ENCODE measurements around the gene MND1.

The MND1 gene

GRCh38 chr4:153347117-153347516, 2.6 kb downstream of the MND1 start:
- no peak for DNase-seq

GRCh38 chr4:153348006-153348405, 3.5 kb downstream of the MND1 start:
- no peak for DNase-seq

DNA sequence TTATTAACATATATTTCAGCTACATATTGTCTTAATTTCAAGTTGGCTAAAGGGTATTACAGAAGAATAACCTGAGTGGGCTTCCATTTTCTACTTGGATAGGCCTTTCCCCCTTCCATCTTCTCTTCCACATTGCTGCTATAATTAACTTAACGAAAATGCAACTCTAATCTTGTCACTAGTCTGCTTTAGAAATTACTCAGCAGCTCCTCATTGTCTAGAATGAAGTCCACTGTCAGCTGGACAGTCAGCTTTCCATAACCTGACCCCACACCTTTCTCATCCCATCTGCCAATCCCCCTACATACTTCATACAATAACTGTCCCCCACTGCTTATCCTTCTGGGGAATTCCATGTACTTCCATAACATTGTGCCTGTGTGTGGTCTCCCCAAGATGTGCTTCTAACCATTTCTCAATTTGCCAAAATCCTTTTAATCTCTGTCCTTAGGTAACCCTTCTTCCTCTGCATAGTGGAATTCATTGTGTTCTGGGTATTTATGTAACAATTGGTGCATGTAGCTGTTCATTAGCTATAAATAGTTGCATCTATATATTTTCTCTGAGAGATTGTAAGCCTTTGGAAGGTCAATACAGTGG, 4.8 kb downstream of the MND1 start:
- DNase-seq, result no peak

DNA sequence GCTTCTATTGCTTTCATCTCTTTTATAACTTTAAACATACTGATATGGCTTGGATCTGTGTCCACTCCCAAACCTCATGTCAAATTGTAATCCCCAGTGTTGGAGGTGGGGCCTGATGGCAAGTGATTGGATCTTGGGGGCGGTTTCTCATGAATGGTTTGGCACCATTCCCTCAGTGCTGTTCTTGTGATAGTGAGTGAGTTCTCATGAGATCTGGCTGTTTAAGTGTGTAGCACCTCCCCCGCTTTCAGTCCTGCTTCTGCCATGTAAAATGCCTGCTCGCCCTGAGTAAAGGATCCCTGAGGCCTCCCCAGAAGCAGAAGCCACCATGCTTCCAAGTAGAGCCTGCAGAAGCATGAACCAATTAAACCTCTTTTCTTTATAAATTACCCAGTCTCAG, 17.7 kb downstream of the MND1 start:
- DNase-seq, result no peak

DNA sequence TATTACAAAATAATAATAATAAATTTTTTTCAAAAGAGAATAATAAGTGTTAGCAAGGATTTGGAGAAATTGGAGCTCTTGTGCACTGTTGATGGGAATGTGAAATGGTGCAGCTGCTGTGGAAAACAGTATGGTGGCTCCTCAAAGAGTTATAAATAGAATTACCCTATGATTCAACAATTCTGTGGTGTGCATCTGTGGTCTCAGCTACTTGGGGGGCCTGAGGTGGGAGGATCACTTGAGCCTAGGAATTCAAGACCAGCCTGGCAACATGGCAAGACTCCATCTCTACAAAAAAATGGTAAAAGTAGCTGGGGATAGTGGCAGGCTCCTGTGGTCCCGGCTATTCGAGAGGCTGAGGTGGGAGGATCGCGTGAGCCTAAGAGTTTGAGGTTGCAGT, 19.6 kb downstream of the MND1 start:
- no peak for DNase-seq

- DNase-seq, result no peak
Measured at GRCh38 chr4:153365003-153365402, 20.5 kb downstream of the MND1 start.

GRCh38 chr4:153366486-153366885, 22.0 kb downstream of the MND1 start:
- DNase-seq, result no peak

- DNase-seq, result no peak
Measured at GRCh38 chr4:153367092-153367491, 22.6 kb downstream of the MND1 start.

DNA sequence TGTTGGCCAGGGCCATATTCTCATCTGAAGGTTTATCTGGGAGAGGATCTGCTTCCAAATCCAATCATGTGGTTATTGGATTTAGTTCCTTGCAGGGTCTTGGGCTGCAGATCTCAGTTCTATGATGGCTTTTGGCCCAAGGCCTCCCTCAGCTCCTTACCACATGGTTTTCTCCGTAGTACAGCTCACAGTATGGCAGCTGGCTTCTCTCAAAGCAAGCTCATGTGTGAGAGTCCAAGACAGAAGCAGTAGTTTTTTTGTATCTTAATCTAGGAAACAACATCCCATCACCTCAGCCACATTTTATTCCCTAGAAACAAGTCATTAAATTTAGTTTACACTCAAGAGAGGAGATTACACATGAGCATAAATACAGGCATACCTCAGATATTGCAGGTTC, 24.5 kb downstream of the MND1 start:
- no peak for DNase-seq

DNA sequence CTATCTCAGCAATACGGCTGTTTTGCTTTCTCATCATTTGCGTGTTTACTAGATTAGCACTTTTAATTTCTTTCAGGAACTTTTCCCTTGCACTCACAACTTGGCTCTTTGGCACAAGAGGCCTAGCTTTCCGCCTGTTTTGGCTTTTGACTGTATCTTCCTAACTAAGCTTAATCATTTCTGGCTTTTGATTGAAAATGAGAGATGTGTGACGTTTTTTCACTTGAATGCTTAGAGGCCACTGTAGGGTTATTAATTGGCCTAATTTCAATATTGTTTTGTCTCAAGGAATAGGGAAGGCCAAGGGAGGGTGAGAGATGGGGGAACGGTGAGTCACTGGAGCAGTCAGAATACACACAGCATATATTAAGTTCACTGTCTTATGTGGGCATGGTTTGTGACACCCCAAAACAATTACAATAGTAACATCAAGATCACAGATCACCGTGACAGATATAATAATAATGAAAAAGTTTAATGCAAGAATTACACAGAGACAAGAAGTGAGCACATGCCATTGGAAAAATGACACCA, 27.3 kb downstream of the MND1 start:
- DNase-seq, result no peak

GRCh38 chr4:153372967-153373562, 28.6 kb downstream of the MND1 start:
- no peak for DNase-seq

DNA sequence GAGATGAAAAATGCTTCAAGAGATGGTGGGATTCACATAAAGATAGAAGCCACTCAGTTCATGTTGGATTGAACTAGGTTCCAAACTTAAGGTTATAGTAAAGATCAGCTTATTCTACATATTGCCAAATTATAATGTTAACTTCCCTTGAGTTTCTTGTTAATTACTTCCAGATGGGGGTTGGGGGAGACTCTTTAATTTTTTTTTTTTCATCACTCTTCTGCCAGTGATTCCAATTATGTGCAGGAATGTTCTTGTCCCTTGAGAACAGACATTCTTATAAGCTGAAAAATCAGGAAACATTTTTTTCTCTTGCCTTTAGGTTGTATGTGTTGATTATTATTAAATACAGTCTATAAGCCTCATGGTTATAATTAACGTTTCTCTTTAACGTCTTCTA, 30.0 kb downstream of the MND1 start:
- DNase-seq, result no peak

DNA sequence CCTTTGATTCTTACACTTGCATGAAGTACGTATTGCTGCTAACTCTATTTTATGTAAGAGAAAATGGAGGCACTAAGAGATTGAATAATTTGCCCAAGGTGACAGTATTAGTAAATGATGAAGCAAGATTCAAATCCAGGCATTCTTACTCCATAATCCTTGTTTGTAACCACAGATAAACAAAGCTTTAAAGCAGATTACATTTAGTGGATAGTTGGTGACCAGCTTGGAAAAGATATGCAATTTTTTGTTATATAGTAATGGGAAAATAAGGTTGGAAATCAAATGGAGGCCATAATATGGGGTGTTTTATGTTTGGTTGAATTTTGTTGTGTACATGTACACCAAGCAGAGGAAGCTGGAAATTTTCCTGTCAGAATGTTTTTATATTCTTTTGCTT, 30.8 kb downstream of the MND1 start:
- DNase-seq, result no peak

- no peak for DNase-seq
Measured at GRCh38 chr4:153383131-153383530, 38.6 kb downstream of the MND1 start.

DNA sequence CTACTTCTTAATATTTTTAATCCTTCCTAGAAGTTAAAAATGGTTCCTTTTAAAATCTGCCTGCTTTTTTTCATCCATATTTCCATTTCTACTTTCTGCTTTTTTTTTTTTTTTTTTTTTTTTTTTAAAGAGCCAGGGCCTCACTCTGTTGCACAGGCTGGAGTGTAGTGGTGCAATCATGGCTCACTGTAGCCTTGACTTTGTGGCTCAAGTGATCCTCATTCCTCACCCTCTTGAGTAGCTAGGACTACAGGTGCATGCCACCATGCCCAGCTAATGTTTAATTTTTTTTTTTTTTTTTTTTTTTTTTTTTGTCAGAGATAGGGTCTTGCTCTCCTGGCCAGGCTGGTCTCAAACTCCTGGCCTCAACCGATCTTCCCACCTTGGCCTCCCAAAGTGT, 39.7 kb downstream of the MND1 start:
- no peak for DNase-seq

- DNase-seq, result no peak
Measured at GRCh38 chr4:153385784-153386183, 41.3 kb downstream of the MND1 start.

GRCh38 chr4:153387981-153388380, 43.5 kb downstream of the MND1 start:
- DNase-seq, result no peak

DNA sequence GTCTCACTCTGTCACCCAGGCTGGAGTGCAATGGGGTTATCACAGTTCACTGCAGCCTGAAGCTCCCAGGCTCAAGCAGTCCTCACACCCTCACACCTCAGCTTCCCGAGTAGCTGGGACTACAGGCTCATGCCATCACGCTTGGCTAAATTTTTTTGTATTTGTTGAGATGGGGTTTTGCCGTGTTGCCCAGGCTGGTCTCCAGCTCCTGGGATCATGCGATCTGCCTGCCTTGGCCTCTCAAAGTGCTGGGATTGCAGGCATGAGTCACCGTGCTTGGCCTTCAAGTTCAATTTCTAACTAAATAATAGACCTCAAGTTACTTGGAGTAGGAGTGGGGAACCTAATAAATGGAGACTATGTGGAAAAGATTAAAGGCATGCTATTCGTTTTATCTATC, 48.9 kb downstream of the MND1 start:
- no peak for DNase-seq

GRCh38 chr4:153394945-153395344, 50.5 kb downstream of the MND1 start:
- no peak for DNase-seq

- DNase-seq, result no peak
Measured at GRCh38 chr4:153398713-153399112, 54.2 kb downstream of the MND1 start.

- DNase-seq, result no peak
Measured at GRCh38 chr4:153399358-153399757, 54.9 kb downstream of the MND1 start.

GRCh38 chr4:153401501-153401900, 57.0 kb downstream of the MND1 start:
- DNase-seq, result no peak

GRCh38 chr4:153402366-153402765, 57.9 kb downstream of the MND1 start:
- DNase-seq, result no peak

DNA sequence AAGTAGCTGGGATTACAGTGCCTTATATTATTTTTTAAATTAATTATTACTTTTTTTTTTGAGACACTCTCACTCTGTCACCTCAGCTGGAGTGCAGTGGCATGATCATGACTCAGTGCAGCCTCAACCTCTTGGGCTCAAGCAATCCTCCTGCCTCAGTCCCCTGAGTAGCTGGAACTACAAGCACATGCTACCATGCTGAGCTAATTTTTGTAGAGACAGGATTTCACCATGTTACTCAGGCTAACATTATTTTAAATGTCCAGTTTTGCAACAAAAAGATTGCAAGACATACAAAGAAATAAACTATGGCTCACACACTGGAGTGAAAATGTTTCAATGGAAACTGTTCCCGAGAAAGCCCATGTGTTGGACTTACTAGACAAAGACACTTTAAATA, 59.2 kb downstream of the MND1 start:
- DNase-seq, result no peak

DNA sequence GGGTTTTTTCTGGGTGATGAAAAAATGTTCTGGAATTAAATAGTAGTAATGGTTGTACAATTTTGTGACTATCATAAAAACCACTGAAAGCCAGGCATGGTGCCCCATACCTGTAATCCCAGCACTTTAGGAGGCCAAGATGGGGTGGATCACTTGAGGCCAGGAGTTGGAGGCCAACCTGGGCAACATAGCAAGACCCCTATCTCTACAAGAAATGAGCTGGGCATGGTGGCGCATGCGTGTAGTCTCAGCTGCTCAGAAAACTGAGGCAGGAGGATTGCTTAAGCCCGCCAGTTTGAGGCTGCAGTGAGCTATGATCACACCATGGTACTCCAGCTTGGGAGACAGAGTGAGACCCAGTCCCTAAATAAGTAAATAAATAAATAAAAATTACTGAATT, 63.4 kb downstream of the MND1 start:
- no peak for DNase-seq
